IPS DF 19.7 (cell line): ENCODE measurements around the gene ERMP1.
A peak's percentile ranks its signal among the peaks of the same experiment; 100 is the strongest.

Experiments
- DNase-seq: peaks from one replicate; pipeline ENCODE4 v3.0.0-alpha.2; 2013; ENCODE audit warnings: low read depth, low spot score

The ERMP1 gene

GRCh38 chr9:5854063-5854790 lies 21.3 kb upstream of the ERMP1 start:
- DNase-seq, result no peak

DNA sequence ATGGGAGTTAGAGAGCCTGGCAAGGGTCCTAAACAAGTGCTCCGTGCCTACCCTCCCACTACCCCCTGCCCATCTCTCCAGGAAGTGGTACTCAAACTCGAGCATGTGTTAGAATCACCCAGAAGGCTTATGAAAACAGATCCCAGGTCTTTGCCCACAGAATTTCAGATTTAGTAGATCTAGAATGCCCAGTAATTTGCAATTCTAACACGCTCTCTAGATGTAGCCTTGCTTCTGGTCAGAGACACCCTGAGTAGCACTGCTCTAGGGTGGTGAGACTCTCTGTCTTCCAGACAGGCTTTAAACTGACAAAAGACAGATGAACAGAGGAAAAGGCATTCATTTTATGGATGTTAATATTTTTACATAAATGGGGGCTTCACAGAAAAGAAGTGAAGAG lies 20.7 kb upstream of the ERMP1 start:
- no peak for DNase-seq

GRCh38 chr9:5852987-5853386 lies 20.1 kb upstream of the ERMP1 start:
- DNase-seq, result no peak

GRCh38 chr9:5851445-5851844 lies 18.5 kb upstream of the ERMP1 start:
- no peak for DNase-seq

DNA sequence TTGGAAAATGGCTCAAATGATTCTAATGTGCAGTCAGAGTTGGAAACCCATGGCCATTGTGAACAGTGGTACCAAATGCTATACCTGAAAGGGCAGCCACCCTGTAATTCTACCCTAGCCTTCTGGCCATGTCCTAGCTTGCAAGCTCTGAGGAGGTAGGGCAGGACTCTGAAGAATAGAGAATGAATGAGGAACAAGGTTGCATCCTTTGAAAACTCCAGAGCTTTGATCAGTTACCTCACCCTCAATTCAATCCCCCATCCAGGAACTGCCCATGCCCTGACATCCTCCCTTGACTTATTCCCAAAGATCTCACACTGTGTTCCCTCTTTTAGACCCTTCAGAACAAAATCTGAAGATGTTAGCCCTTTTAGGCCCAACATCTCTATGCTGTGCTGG lies 17.8 kb upstream of the ERMP1 start:
- DNase-seq, result no peak

- DNase-seq, result no peak
Measured at GRCh38 chr9:5848372-5848882, 15.5 kb upstream of the ERMP1 start.

- DNase-seq, result no peak
Measured at GRCh38 chr9:5846501-5846921, 13.6 kb upstream of the ERMP1 start.

- DNase-seq, result no peak
Measured at GRCh38 chr9:5846096-5846495, 13.2 kb upstream of the ERMP1 start.

GRCh38 chr9:5845157-5845531 lies 12.2 kb upstream of the ERMP1 start:
- DNase-seq, result no peak

- no peak for DNase-seq
Measured at GRCh38 chr9:5843794-5844471, 11.0 kb upstream of the ERMP1 start.

GRCh38 chr9:5842929-5843793 lies 10.2 kb upstream of the ERMP1 start:
- no peak for DNase-seq

DNA sequence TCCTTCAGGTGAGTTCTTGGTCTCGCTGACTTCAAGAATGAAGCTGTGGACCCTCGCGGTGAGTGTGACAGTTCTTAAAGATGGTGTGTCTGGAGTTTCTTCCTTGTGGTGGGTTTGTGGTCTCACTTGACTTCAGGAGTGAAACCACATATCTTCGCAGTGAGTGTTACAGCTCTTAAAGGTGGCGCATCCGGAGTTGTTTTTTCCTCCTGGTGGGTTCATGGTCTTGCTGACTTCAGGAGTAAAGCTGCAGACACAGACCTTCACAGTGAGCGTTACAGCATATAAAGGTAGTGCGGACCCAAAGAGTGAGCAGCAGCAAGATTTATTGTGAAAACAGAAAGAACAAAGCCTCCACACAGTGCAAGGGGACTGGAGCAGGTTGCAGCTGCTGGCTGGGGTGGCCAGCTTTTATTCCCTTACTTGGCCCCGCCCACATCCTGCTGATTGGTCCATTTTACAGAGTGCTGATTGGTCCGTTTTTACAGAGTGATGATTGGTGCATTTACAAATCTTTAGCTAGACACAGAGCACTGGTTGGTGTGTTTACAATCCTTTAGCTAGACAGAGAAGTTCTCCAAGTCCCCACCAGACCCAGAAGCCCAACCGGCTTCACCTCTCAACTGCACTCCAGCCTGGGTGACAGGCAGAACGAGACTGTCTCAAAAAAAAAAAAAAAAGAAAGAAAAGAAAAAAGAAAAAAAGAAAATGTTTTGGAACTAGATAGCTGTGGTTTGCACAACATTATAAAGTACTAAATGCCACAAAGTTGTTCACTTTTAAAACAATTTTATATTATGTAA lies 9.1 kb upstream of the ERMP1 start:
- DNase-seq, result no peak

DNA sequence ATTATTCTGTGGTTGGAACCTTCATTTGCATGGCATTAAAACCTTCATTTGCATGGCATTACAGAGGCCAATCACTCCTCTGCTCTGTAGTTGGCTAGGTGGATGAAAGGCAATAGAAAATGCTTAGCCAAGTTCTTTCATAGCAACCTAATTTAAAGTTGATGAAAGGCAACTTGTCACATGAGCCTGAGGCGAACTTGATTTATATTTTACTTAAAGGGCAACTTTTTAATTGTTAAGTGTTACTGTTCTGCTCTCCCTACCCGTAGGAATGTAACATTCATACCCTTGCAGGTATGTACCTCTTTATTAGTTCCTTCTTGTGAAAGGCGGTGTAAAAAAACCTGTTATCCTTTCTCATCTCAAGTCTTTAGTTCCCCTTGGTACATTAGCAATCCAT lies 7.9 kb upstream of the ERMP1 start:
- no peak for DNase-seq

DNA sequence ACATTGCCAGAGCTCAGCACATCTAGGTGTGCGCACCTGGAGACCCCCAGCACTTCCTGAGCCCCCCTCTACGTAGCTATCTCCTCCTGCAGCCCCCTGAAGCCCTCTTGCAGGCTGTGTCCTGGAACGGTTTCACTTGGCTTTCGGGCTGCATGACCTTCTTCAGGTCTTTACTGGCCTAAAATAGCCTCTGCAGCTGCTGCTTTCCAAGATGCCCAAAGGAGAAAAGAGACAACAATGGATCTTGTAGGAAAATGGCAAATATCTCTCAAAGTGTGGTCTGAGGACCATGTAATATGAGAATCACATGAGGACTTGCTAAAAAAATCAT lies 6.6 kb upstream of the ERMP1 start:
- no peak for DNase-seq

DNA sequence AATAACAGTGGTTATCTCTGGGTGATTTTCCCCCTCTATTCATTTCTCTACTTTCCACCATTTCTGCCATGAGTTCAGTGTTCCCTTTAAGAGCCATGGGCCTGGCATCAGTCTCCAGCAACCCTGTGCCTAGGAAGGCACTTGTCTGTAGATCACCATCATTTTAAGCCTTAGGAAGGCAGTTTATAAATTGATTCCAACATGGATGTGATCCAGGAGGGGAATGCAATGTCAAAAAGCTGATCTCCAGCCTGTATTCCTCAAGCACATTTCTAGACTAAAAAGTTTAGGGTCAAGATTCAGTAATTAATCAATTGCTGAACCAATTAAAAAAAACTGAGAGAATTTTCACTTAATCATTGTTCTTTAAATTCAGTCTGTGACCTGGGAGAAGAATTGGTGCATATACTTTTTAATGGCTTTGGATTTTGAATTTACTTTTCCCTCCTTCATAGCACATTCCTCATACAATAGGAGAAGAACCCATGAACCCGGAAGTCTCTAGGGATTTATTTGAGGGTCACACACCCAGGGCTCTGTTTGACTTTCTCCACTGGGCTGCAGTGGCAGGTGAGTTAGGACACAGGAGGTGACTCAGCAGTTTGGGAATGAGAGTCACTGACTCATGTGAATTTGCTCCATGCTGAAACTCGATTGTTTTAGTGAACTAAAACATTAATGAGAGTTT lies 6.1 kb upstream of the ERMP1 start:
- peak; percentile 56 for DNase-seq

DNA sequence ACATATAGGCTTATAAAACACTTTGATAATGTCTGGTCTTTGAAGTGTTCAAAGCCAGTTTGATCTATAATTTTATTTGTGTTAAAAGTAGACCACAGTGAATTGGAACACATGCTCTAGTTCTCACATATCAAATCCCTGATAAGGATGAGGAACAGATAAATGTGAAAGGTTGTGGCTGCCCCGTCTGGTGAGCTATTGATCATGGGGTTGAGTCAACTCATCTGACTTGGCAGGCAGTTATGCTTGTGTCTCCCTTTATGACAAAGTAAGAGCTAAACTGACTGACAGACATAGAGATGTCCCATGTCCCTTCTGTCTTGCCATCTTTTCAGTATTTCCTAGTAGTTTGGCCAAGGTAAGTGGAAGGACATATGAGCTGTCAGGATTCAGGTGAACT lies 2.9 kb upstream of the ERMP1 start:
- no peak for DNase-seq

GRCh38 chr9:5834214-5834613 lies 1.3 kb upstream of the ERMP1 start:
- DNase-seq, result no peak

DNA sequence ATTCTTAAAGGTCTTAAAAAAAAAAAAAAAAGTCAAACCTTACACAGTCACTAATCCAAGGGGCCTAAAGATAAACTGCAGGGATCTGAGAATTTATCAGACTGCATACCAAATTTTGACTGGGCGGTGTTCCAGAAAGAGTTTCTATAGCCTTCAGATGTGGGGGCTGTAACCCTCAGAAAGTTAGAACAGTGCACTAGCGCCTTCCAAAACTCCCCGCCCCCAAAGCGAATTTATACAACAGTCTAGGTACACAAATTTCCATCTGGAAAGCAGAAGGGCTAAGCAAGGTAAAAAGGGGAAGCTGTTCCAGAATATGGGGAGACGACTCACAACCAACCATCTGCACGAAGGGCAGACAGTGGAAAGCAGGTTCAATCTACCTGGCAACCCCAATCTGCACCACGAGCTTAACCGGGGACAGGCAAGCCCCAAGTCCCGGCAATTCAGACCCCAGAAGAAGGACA lies 813 bp downstream of the ERMP1 start:
- peak; percentile 20 for DNase-seq

GRCh38 chr9:5825895-5826622 lies 6.9 kb downstream of the ERMP1 start:
- DNase-seq, result no peak

GRCh38 chr9:5825223-5825622 lies 7.7 kb downstream of the ERMP1 start:
- no peak for DNase-seq
